NCI-H2196 treated with DMSO at 0.1 percent for 48 hours (cell line): ENCODE measurements around the gene HIC1.

Experiments used
- DNase-seq: peaks from one replicate; lab custom pipeline; 2025; ENCODE audit not compliant: unreplicated experiment; lab: John Stamatoyannopoulos, UW

The HIC1 gene

GRCh38 chr17:2025220-2025621 lies 29.7 kb upstream of the HIC1 start, which contains the start of gene RTN4RL1:
Gene RTN4RL1 (minus strand): TSS chr17:2025334. CDS start chr17:2024865, 469 bp downstream.
- DNase-seq: peak; percentile 46

- peak; percentile 6 for DNase-seq
Measured at GRCh38 chr17:2025622-2026309, 29.1 kb upstream of the HIC1 start.

- no peak for DNase-seq
Measured at GRCh38 chr17:2027528-2028233, 27.2 kb upstream of the HIC1 start.

- DNase-seq: no peak
Measured at GRCh38 chr17:2028234-2028614, 26.7 kb upstream of the HIC1 start.

- DNase-seq: no peak
Measured at GRCh38 chr17:2028737-2029136, 26.2 kb upstream of the HIC1 start.

GRCh38 chr17:2029911-2030778 lies 24.8 kb upstream of the HIC1 start, which contains the start of gene DPH1:
Gene DPH1 (plus strand): TSS chr17:2030153. CDS start chr17:2030170, 17 bp downstream.
- DNase-seq: peak; percentile 49

GRCh38 chr17:2030779-2031163 lies 24.1 kb upstream of the HIC1 start:
- no peak for DNase-seq

GRCh38 chr17:2033153-2033552 lies 21.8 kb upstream of the HIC1 start:
- DNase-seq: no peak

- DNase-seq: no peak
Measured at GRCh38 chr17:2034157-2034556, 20.7 kb upstream of the HIC1 start.

GRCh38 chr17:2034806-2035540 lies 19.9 kb upstream of the HIC1 start:
- no peak for DNase-seq

GRCh38 chr17:2035541-2036488 lies 19.1 kb upstream of the HIC1 start:
- DNase-seq: no peak

GRCh38 chr17:2037155-2037554 lies 17.7 kb upstream of the HIC1 start:
- no peak for DNase-seq

- no peak for DNase-seq
Measured at GRCh38 chr17:2040219-2040827, 14.6 kb upstream of the HIC1 start.

GRCh38 chr17:2040942-2041560 lies 13.9 kb upstream of the HIC1 start:
- DNase-seq: no peak

- DNase-seq: peak; percentile 65
Measured at GRCh38 chr17:2041561-2042389, 13.1 kb upstream of the HIC1 start, which contains the start of gene OVCA2. Gene OVCA2 (plus strand): TSS chr17:2042022. CDS start chr17:2042048, 26 bp downstream.

- DNase-seq: no peak
Measured at GRCh38 chr17:2042390-2042847, 12.5 kb upstream of the HIC1 start.

- DNase-seq: no peak
Measured at GRCh38 chr17:2042933-2043332, 12.0 kb upstream of the HIC1 start.

- no peak for DNase-seq
Measured at GRCh38 chr17:2043785-2044184, 11.1 kb upstream of the HIC1 start.
